ENCODE measurements around the gene SUMF1.

The SUMF1 gene

DNA sequence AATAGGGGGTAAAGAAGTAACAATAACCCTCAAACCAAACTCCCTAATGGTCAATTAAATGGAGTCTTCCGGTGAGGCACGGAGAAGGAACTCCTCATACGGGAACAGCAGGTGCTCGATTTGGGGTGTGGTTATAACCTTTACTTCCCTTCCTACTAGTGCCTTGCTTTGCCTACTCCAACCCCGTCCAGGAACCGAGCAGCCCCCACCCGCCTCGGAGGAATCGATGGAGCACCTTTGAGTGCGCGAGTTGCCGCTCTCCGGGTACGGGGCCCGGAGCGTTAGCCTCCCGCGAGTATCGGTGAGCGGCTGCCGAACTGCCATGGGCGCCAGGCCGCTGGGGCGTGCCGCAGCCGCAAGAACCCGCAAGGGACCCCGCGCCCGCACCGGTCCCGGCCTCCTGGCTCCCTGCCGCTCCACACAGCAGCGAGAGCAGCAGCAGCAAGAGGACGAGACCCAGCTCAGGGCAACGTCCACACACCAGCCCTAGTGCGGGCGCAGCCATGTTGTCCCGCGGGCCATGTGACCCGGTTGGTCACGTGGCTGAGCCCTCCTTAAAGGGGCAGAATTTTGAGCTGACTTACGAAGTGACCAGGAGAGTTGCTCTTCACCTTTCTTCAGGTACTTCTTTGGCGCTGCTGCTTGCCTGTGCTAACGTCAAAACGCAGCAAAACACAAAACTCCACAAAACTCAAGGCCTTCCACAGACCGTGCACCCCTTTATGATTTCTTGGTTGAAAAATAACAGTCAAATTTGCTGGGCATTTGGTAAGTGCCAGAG lies at the start of gene SUMF1:
Gene SUMF1, minus strand, starts transcription at position 529 of the 781 bp plus-strand sequence. Its CDS starts 24 bp downstream, at position 505.
- DNase-seq, result peak; percentile 66 to 74

DNA sequence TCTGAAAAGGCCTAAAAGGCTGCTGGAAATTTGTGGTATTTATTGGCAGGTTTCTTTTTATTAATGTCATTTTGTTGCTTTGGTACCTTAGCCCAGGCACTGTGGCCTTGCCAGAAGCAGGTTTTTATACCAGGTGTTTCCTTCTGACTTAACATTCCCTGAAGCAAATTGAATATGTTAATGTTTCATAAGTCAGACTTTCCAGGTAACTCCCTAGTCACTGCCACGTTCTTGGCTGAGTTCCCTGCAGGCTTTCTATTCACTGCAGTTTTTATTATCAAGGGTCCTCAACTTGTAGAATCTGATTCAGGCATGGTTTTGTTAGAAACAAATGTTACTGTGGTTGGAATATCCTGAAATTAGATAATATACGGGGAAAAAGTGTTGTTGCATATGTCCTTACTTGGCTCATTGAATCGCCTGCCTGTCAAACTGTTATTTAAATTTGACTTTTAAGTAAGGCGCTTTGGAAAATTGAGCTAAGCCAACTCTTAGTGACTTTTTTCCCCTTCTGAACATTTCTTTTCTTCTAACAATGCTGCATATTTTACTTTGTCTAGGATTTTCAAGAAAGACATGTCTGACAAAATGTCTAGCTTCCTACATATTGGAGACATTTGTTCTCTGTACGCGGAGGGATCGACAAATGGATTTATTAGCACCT lies 49.0 kb upstream of the SUMF1 start:
- DNase-seq, result no peak

- no peak for DNase-seq
These were observed 47.8 kb upstream of the SUMF1 start for GRCh38 chr3:4514916-4515315.

DNA sequence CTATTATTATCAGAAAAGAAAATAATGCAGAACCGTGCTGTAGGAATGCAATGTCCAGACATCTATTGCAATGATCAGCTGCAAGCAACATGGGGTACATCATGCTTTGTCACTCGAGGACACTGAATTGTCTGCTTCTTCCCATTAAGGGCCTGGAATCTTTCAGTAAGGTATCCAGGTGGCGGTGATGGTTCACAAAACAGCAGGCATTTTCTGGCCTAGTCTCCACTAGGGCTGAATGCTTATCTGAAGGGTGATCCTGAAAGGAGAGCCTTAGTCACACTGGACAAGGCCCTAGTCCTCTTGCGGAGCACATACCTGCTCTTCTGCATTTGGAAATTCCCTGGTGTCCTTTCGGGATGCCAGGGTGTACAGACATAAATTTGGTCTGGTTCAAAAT lies 47.3 kb upstream of the SUMF1 start:
- DNase-seq, result no peak

DNA sequence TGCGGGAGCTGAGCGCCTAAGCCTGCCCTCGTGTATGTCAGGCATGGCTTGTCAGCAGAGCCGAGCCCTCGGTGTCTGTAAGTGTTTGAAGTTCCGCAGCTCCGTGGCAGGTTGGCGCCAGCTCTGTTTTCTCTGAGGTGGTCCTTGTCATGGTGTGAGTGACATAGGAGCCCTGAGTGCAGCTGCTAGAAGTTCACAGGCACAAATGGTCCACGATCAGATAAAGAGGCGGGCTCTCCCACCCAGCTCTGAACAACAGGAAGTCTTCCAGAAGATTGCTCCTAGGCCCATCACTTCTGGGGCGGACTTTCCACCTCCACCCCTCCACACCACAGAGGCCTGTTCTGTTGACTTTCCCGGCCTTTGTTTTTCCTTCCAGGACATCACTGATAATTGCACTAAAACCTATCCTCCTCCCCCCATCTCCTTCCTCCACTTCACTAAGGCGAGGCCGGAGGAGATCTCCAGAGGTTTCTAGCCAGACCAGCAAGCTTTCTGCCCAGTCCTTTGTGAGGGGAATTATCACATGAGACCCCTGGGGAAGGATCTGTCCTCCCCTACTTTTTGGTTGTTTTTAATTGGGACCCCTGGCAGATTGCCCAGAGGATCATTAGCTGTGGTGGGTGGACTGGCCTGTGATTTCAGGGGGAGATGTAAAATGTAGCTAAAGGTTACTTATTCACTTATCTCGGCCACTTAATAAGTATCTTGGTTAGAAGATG lies 46.0 kb upstream of the SUMF1 start:
- DNase-seq, result no peak

DNA sequence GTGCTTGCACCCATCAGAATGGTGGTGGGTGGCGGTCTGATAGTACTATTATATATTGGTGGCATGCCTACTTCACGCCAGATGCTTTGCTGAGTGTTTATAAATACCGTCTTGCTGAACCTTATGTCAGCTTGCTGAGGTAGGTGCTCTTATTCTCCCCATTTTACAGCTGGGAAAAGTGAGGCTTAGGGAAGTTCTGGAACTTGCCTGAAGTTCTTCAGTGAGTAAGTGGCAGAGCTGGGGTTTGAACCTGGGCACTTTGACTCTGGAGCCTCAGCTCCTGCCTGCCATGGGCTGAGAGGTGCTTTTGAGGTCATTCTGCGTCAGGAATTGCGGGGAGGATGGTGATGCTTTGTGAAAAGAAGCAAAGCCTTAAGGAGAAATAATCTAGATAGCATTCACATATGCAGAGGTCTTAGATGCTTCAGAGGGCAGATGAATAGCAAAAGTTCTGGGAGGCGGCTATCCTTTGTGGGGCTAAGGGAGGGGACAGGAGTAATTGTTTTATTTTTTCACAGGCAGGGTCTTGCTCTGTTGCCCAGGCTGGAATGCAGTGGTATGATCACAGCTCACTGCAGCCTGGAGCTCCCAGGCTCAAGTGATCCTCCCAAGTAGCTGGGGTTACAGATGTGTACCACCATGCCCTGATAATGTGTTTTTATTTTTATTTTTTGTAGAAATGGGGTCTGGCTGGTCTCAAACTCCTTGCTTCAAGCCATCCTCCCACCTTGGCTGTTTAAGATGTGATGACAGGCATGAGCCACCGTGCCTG lies 44.6 kb upstream of the SUMF1 start:
- no peak for DNase-seq

- DNase-seq, result no peak
These were observed 43.1 kb upstream of the SUMF1 start for GRCh38 chr3:4509983-4510755.

- no peak for DNase-seq
These were observed 42.0 kb upstream of the SUMF1 start for GRCh38 chr3:4509043-4509442.

- no peak for DNase-seq
These were observed 41.2 kb upstream of the SUMF1 start for GRCh38 chr3:4508048-4508981.

GRCh38 chr3:4507024-4507596 lies 40.0 kb upstream of the SUMF1 start:
- DNase-seq, result no peak

DNA sequence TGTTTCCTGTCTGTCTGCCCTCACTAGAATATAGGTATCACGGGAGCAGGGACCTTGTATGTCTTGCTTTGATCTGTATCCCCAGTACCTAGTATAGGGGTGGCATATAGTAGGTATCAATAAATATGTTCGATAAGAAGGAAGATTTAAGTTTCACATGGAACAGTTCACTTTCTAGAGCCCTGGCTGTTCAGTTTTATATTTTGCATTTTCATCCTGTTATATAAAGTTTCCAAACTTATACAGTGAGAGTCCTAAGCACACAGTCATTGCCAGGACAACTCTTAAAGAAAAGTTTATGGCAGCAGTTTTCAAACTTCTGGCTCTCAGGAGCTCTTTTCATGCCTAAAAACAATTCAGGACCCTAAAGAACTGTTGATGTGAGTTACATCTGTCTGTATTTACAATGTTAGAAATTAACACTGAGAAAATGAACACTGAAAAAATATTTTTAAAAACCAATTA lies 39.5 kb upstream of the SUMF1 start:
- DNase-seq, result no peak

- no peak for DNase-seq
These were observed 38.9 kb upstream of the SUMF1 start for GRCh38 chr3:4505688-4506558.

DNA sequence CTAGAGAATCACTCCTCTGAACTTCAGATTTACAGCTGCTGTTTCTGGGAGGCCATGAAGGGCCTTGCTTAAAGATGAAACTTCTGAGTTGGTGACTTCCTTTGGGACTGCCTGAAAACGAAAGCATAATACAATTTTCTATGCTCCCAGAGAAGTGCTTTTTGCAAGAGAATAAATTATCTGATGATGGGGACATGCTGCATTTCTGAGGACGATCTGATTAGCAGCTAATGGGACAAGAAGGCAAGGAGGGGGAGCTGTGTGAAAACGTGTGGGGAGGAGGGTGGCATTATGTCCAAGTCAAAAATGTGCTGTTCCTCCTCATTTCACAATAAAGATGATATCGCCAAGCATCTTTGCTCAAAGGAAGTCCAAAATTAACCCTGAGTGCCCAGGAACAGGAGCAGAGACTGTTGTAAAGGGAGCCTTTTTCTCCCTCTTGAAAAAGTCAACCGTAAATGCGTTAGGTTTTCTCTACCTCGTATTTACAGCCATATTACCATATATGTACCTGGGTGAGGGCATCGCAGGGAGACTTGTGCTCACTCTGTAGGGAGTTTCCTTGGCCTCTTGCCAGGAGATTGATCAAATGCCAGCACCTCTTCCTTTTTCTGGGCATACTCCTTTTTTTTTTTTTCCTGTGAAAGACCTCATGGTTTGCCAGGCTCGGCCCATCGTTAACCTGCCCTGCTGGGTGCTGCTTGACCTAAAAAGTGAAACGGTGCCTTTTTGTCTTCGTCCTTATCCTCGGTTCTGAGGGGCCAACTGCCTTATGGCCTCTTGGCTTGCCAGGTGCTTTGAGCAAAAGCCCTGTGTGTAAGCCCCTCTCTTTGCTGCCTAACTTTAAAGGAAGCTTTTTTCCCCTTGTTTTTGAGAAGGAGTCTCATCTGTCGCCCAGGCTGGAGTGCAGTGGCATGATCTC lies 37.5 kb upstream of the SUMF1 start:
- DNase-seq, result peak; percentile 21 to 42

GRCh38 chr3:4503050-4503449 lies 36.0 kb upstream of the SUMF1 start:
- DNase-seq, result no peak

GRCh38 chr3:4501927-4502326 lies 34.9 kb upstream of the SUMF1 start:
- DNase-seq, result no peak

GRCh38 chr3:4501437-4501836 lies 34.4 kb upstream of the SUMF1 start:
- no peak for DNase-seq

DNA sequence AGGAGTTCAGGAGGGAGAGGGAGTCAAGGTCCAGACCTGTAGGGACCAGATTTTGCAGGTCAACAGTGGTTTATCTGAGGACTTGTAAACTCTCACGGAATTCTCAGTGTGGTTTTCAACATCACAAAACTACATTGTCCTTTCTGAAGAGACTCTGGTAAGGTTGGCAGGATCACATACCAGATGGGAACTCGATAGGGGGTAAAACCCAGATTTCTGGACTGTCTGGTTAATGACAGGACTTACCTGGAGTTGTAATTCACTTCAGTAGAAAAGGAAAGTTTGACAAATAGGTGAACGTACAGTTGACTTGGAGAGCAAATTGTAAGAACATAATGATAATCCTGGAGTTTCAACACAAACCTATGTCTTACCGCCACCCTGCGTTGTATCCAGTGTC lies 31.4 kb upstream of the SUMF1 start:
- no peak for DNase-seq

DNA sequence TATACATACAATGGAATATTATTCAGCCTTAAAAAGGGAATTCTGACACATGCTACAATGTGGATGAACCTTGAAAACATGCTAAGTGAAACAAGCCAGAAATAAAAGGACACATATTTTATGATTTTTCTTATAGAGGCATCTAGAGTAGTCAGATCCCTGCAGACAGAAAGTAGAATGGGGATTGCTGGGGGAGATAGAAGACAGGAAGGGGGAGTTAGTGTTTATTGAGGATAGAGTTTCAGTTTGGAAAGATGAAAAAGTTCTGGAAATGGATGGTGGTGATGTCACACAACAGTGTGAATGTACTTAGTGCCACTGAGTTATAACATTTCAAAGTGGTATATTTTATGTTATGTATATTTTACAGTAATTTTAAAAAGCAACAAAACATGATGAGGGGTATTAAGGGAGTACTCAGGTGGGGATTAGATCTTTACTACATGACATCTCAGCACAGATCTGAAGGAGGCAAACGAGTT lies 30.8 kb upstream of the SUMF1 start:
- DNase-seq, result no peak

Measured in Kasumi-1 (cell line).